GM18498 (cell line): ENCODE measurements around the gene CCDC12.
A peak's percentile ranks its signal among the peaks of the same experiment; 100 is the strongest.

Experiments
- ATAC-seq: cut with Tn5 transposase; IDR thresholded peaks from one replicate; pipeline ENCODE4 v1.9.1; 2021; ENCODE audit warnings: mild to moderate bottlenecking, moderate library complexity; ENCODE audit not compliant: unreplicated experiment

The CCDC12 gene

GRCh38 chr3:46958467-46959160 lies 17.9 kb downstream of the CCDC12 start:
- no peak for ATAC-seq

GRCh38 chr3:46957092-46957820 lies 19.3 kb downstream of the CCDC12 start:
- ATAC-seq, result no peak

GRCh38 chr3:46955801-46956259 lies 20.7 kb downstream of the CCDC12 start:
- peak; percentile 51 for ATAC-seq

GRCh38 chr3:46955157-46955556 lies 21.4 kb downstream of the CCDC12 start:
- ATAC-seq, result no peak

GRCh38 chr3:46954178-46954577 lies 22.4 kb downstream of the CCDC12 start:
- no peak for ATAC-seq

- no peak for ATAC-seq
Measured at GRCh38 chr3:46953234-46954010, 23.1 kb downstream of the CCDC12 start.

GRCh38 chr3:46952813-46953212 lies 23.7 kb downstream of the CCDC12 start:
- no peak for ATAC-seq

GRCh38 chr3:46950650-46951241 lies 25.8 kb downstream of the CCDC12 start:
- no peak for ATAC-seq

- ATAC-seq, result no peak
Measured at GRCh38 chr3:46950177-46950576, 26.4 kb downstream of the CCDC12 start.

- ATAC-seq, result peak; percentile 51
Measured at GRCh38 chr3:46948830-46949671, 27.5 kb downstream of the CCDC12 start.

GRCh38 chr3:46947981-46948791 lies 28.4 kb downstream of the CCDC12 start:
- ATAC-seq, result no peak

GRCh38 chr3:46947546-46947901 lies 29.0 kb downstream of the CCDC12 start:
- no peak for ATAC-seq

GRCh38 chr3:46946856-46947545 lies 29.5 kb downstream of the CCDC12 start:
- ATAC-seq, result no peak

GRCh38 chr3:46946416-46946815 lies 30.1 kb downstream of the CCDC12 start:
- no peak for ATAC-seq

- ATAC-seq, result no peak
Measured at GRCh38 chr3:46944191-46944590, 32.4 kb downstream of the CCDC12 start.

GRCh38 chr3:46943237-46944187 lies 33.0 kb downstream of the CCDC12 start:
- ATAC-seq, result no peak

- no peak for ATAC-seq
Measured at GRCh38 chr3:46942481-46943236, 33.9 kb downstream of the CCDC12 start.
